ENCODE results near the gene HEMGN.

The HEMGN gene

DNA sequence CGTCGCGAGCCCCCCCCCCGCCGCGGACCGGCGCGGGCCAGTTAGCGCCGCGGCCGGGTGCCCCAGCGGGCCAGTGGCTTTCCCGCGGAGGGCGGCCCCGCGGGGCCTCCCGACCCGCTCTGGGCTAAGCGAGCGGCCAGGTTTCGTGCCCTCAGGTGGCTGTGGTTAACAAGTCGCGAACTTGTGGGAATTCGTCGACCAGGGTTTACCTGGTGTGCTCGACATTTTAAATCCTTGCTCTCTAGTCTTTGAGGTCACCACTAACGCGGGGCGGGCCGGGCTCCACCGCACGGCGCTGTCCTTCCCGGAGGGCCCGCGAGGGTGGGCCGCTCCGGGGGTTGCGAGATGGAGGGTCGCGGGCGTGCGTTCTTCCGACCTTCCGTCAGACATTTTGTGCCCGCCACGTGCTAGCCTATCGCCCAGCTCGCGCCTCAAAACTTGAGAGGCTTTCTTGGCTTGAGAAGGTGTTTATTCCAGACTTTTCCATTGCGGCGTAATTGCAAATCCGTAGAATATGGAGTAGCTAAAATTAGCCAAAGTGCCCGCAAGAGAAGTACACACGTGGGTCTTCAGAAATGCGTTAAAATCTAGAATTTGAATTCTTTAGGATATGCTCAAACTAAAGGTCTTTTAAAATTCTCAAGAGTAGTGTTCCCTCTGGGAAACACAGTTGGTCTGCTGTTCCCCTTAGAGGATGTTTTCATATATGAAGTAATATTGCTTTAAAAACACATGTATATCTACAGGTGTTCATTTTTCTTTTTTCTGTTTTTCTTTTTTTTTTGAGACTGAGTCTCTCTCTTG lies 47.3 kb upstream of the HEMGN start (continued):
- TF ChIP-seq, protein P1, sequence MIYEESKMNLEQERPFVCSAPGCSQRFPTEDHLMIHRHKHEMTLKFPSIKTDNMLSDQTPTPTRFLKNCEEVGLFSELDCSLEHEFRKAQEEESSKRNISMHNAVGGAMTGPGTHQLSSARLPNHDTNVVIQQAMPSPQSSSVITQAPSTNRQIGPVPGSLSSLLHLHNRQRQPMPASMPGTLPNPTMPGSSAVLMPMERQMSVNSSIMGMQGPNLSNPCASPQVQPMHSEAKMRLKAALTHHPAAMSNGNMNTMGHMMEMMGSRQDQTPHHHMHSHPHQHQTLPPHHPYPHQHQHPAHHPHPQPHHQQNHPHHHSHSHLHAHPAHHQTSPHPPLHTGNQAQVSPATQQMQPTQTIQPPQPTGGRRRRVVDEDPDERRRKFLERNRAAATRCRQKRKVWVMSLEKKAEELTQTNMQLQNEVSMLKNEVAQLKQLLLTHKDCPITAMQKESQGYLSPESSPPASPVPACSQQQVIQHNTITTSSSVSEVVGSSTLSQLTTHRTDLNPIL (CRISPR knock-in tag; IDR thresholded peaks at IDR 0.05; ENCODE audit: low read depth), result no peak
- TF ChIP-seq ZNF8 (CRISPR knock-in tag; IDR thresholded peaks at IDR 0.05) (no peak), SNAI2 (CRISPR knock-in tag; IDR thresholded peaks at IDR 0.05) (no peak), TCF4 (CRISPR knock-in tag; IDR thresholded peaks at IDR 0.05; ENCODE audit: borderline replicate concordance) (no peak), ISL1 (CRISPR knock-in tag; IDR thresholded peaks at IDR 0.05) (no peak), ZC3H10 (CRISPR knock-in tag; IDR thresholded peaks at IDR 0.05) (no peak), OSR1 (CRISPR knock-in tag; IDR thresholded peaks at IDR 0.05) (no peak), TOX (CRISPR knock-in tag; IDR thresholded peaks at IDR 0.05; ENCODE audit: borderline replicate concordance) (no peak), CSDC2 (CRISPR knock-in tag; IDR thresholded peaks at IDR 0.05) (no peak), ZFP30 (CRISPR knock-in tag; IDR thresholded peaks at IDR 0.05) (no peak), ESRRG (CRISPR knock-in tag; IDR thresholded peaks at IDR 0.05) (no peak), ZNF565 (CRISPR knock-in tag; conservative IDR thresholded peaks at IDR 0.05; ENCODE audit: low read depth) (no peak)

DNA sequence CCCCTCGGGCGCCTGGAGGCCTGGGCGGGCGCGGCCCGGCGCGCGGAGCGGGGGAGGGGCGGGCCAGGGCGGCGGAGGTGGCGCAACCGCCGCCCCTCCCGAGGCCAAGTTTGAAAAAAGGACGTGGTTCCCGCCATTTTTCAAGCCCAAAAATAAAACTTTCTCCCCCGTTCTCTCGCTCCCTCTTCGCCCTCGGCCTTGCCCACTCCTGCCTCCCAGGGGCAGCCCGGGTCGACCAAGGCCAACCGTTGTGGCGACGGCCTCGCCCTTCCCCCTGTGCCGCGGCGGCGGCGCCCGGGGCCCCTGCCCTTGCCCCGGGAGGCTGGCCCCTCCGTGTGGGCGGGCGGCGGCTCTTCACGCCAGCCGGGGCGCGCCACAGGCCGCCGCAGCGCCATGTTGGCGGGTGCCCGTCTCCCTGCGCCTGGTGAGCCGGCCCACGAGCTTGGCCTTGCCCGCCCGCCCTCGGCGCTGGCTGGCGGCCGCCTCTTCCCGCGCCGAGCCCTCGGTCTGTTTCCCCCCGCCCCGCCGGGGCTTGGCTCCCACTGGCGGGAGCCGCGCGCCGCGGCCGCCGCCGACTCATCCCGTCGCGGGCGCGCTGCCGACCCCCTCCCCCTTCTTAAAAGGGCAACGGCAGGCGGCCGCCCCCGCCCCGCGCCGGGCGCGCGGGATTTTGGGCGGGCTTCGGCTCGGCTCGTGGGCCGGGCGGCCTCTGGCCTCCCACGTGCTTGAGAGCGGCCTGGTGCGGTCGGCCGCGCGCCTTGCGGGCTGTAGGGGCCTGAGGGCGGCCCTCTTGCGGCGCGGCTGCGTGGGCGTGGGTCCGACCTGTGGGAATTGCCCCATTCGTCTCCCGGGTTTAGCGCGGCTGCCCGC lies 46.5 kb upstream of the HEMGN start:
- peak; percentile 6 for ATAC-seq
- TF ChIP-seq CSDC2 (CRISPR knock-in tag; IDR thresholded peaks at IDR 0.05) (no peak), ZNF8 (CRISPR knock-in tag; IDR thresholded peaks at IDR 0.05) (no peak), ISL1 (CRISPR knock-in tag; IDR thresholded peaks at IDR 0.05) (no peak), ZNF70 (CRISPR knock-in tag; IDR thresholded peaks at IDR 0.05) (no peak), RARB (CRISPR knock-in tag; IDR thresholded peaks at IDR 0.05) (no peak), ZFP30 (CRISPR knock-in tag; IDR thresholded peaks at IDR 0.05) (no peak), SNAI2 (CRISPR knock-in tag; IDR thresholded peaks at IDR 0.05) (no peak), ZFP3 (CRISPR knock-in tag; IDR thresholded peaks at IDR 0.05) (no peak), ZC3H10 (CRISPR knock-in tag; IDR thresholded peaks at IDR 0.05) (no peak; the same call in 1 of the 2 replicates), TOX (CRISPR knock-in tag; IDR thresholded peaks at IDR 0.05; ENCODE audit: borderline replicate concordance) (no peak)
- TF ChIP-seq, protein P2, sequence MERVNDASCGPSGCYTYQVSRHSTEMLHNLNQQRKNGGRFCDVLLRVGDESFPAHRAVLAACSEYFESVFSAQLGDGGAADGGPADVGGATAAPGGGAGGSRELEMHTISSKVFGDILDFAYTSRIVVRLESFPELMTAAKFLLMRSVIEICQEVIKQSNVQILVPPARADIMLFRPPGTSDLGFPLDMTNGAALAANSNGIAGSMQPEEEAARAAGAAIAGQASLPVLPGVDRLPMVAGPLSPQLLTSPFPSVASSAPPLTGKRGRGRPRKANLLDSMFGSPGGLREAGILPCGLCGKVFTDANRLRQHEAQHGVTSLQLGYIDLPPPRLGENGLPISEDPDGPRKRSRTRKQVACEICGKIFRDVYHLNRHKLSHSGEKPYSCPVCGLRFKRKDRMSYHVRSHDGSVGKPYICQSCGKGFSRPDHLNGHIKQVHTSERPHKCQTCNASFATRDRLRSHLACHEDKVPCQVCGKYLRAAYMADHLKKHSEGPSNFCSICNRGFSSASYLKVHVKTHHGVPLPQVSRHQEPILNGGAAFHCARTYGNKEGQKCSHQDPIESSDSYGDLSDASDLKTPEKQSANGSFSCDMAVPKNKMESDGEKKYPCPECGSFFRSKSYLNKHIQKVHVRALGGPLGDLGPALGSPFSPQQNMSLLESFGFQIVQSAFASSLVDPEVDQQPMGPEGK (CRISPR knock-in tag; IDR thresholded peaks at IDR 0.05; ENCODE audit: borderline replicate concordance), result no peak
- TF ChIP-seq, protein P3, sequence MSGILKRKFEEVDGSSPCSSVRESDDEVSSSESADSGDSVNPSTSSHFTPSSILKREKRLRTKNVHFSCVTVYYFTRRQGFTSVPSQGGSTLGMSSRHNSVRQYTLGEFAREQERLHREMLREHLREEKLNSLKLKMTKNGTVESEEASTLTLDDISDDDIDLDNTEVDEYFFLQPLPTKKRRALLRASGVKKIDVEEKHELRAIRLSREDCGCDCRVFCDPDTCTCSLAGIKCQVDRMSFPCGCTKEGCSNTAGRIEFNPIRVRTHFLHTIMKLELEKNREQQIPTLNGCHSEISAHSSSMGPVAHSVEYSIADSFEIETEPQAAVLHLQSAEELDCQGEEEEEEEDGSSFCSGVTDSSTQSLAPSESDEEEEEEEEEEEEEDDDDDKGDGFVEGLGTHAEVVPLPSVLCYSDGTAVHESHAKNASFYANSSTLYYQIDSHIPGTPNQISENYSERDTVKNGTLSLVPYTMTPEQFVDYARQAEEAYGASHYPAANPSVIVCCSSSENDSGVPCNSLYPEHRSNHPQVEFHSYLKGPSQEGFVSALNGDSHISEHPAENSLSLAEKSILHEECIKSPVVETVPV (CRISPR knock-in tag; IDR thresholded peaks at IDR 0.05), result no peak

DNA sequence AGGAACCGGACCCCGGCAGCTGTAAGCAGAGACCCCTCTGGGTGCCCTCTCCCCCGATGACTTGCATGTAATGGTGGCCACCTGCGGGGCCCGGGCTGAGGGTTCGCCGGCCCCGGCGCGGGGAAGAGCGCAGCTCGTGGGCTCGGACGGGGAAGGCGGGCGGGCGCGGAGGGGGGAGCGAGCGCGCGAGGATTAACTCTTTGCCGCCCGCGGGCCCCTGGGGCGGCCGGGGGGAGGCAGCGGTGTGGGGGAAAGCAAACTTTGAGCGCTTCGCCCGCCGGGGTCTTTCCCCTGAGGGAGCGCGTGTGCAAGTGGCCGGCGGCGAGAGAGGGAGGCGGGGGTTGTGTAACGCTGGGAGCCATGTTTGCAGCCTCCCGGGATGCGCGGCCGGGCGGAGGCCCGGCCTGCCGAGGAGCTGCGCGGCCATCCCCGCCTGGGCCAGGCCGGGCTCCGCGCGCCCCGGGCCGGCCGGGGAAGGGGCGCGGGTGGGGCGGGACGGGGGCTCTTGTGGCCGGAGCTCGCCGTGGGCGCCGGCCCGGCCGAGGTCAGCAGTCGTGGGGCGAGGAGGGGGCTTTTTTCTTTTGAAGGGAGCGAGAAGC lies 45.7 kb upstream of the HEMGN start:
- ATAC-seq, result peak; percentile 52
- TF ChIP-seq ZC3H10 (CRISPR knock-in tag; IDR thresholded peaks at IDR 0.05) (no peak), ZFP3 (CRISPR knock-in tag; IDR thresholded peaks at IDR 0.05) (no peak), TOX (CRISPR knock-in tag; IDR thresholded peaks at IDR 0.05; ENCODE audit: borderline replicate concordance) (no peak), ZNF70 (CRISPR knock-in tag; IDR thresholded peaks at IDR 0.05) (no peak), OSR1 (CRISPR knock-in tag; IDR thresholded peaks at IDR 0.05) (no peak)

DNA sequence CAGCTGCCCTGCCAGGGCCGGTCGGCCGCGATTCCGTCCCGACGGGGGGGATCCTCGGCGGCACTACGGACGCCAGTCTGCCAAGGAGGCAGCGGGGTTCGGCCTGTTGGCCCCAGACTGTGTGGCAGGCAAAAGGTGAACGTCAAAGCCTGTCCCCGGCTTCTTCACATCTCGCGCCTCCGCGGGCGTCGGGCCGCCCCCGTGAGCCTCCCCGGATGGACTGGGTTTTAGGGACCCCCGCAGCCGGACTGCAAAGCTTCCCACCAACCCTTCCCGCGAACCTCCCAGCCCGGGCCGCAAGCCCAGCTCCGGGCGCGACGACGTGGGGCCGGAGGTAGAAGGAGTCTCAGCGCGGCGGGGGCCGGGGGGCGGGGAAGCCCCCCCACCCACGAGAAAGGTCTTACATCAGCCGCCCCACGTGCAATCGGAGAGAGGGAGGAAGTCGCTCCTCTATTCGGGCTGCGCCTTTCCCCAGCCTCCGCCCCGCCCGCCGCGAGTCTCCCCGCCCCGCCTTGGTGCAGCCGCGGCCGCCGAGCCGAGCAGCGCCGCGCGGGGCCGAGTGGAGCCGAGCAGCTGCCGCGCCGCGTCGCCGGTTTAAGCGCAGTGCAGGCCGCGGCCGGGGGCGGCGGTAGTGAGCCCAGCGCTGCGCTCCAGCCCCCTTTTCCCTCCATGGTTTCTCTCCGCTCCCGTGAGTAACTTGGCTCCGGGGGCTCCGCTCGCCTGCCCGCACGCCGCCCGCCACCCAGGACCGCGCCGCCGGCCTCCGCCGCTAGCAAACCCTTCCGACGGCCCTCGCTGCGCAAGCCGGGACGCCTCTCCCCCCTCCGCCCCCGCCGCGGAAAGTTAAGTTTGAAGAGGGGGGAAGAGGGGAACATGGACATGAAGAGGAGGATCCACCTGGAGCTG lies 45.0 kb upstream of the HEMGN start, which contains the start of gene ANP32B:
Gene ANP32B, plus strand, starts transcription at position 659 of the 906 bp plus-strand sequence. Its CDS starts 215 bp downstream, at position 874.
- TF ChIP-seq, protein P2 (CRISPR knock-in tag; IDR thresholded peaks at IDR 0.05; ENCODE audit: borderline replicate concordance), result peak; percentile 97
- TF ChIP-seq SNAI2 (CRISPR knock-in tag; IDR thresholded peaks at IDR 0.05), result no peak
- ATAC-seq, result peak; percentile 94
